SK-MEL-5 (cell line): ENCODE data around the gene TIGD1. TPM values are rescaled to one million over a fixed set of nuclear protein-coding genes. Genes with fewer than 3 reads are reported as not detected.
A peak's percentile ranks its signal among the peaks of the same experiment; 100 is the strongest.
"Not testable (repeated sequence)": the region's sequence is repeated elsewhere in the genome, so short reads cannot be mapped to it uniquely, and the experiment has no call there.

Experiments used
- DNase-seq: peaks from one replicate; pipeline ENCODE4 v3.0.0-alpha.2; 2016; ENCODE audit warnings: low read depth, low spot score
- in situ Hi-C: cut with HindIII; loops from 2 replicates; pipeline ENCODE4 v1.10.0; 2016; ENCODE audit warnings: low sequenced_read_pairs, high pct_unique_total_duplicates, low pct_unique_long_range_greater_than_20kb
- total RNA-seq: library from RNA; depleted of rRNA; stranded (reverse); fragments of >200 nt; shearing (Covaris generic); gene quantifications from 2 replicates; pipeline ENCODE4 v1.2.3, GENCODE V29; 2014

Gene TIGD1
- total RNA-seq, 1 experiment from 2014 or later: 4.7 TPM

- in situ Hi-C loops: no loop called here
- no peak for DNase-seq
These were observed 6.3 kb downstream of the TIGD1 start for GRCh38 chr2:232543928-232544631.

DNA sequence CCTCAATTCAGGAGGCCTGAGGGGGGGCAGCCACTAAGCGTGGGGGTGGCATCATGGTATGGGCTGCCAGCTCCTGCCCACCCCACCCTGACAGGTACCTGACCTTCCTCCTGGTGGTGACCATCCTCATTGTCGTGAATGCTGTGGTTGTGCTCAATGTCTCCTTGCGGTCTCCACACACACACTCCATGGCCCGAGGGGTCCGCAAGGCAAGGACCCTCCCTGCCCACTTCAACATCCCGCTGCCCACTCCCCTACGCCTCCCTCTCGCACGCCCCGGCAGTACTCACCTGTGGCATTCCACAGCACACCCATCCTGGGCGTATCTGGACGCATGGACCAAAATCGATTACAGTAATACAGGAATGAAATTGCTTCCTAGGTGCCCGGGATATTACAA, 6.9 kb downstream of the TIGD1 start:
- DNase-seq: no peak
- in situ Hi-C loops: no loop called here

- in situ Hi-C loops: no loop called here
- DNase-seq: no peak
These were observed 7.5 kb downstream of the TIGD1 start for GRCh38 chr2:232542715-232543467.

- DNase-seq: no peak
- in situ Hi-C loops: no loop called here
These were observed 8.2 kb downstream of the TIGD1 start for GRCh38 chr2:232541961-232542714.

GRCh38 chr2:232541195-232541960, 9.0 kb downstream of the TIGD1 start:
- in situ Hi-C loops: no loop called here
- DNase-seq: no peak

- in situ Hi-C loops: no loop called here
- no peak for DNase-seq
These were observed 9.8 kb downstream of the TIGD1 start for GRCh38 chr2:232540441-232541041.

DNA sequence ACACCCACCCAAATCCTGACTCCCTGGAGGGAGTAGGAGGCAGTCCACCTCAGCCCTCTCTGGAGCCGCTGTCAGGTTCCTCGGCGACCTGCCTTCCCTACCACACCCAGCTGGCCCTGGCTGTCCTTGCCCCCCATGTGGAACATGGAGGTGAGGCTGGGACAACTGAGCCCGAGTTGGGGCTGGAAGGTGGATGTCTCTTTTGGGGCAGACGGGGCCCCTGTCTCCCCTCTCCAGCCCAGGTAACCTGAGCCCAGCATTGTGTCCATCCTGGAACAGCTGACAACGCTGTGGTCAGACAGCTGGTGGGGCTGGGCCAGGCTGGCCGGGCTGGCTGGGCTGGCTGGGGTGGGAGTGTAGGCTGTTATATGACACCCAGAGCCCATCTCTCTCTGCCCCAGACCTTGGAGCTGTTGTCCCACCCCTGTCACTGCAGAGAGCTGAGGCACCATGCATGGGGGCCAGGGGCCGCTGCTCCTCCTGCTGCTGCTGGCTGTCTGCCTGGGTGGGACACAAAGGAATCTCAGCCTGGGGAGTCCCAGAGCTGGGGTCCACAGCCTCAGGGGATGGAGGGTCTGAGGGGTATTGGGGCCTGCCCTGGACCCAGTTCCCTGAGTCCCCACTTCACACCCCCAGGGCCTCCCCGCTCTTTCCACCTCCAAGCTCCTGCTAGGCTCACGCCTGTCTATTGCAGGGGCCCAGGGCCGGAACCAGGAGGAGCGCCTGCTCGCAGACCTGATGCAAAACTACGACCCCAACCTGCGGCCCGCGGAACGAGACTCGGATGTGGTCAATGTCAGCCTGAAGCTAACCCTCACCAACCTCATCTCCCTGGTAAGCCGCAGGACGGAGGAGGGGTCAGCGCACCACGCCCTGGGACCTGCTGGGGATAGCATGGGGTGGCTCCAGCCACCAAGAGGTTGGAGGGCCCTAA, 10.8 kb downstream of the TIGD1 start, which contains the start of gene CHRNG:
TSS of gene CHRNG (plus strand) at position 395 of the 934 bp plus-strand sequence. CDS start at position 451, 56 bp downstream.
- in situ Hi-C loops: no loop called here
- DNase-seq: no peak

GRCh38 chr2:232538671-232539070, 11.7 kb downstream of the TIGD1 start:
- DNase-seq: no peak
- in situ Hi-C loops: no loop called here

GRCh38 chr2:232537499-232537898, 12.9 kb downstream of the TIGD1 start:
- in situ Hi-C loops: no loop called here
- DNase-seq: no peak

GRCh38 chr2:232537079-232537478, 13.3 kb downstream of the TIGD1 start:
- in situ Hi-C loops: no loop called here
- DNase-seq: peak; percentile 51

DNA sequence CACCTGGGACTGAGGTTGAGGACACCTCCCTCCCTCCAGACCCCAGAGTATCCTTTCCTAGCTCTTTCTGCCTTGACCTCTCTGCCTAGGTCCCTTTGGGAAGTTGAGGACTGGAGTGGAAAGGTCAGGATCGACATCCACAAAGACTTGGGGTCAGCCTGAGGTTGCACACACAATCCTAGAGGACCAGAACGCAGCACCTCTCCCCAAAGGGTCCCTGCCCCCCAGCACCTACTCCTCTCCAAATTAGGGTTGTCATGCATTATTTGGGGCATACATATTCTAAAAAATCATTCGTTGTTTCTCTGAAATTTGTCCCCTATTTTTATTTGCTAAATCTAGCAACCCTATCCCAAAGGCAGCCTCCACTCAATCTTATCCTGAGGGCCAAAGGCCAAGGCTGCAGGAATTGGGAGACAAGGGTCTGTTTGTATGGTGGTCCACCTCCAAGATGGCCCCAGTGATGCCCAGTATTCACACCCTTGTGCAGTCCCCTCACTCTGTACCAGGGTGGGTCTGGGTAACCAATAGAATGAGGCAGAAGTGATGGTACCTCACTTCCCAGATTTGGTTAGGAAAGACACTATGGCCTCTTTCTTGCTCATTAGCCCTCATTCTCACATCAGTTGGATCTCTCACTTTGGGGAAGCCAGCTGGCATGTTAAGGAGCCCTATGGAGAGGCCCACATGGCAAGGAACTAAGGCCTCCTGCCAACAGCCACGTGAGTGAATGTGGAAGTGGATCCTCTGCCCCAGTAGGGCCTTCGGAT, 14.4 kb downstream of the TIGD1 start:
- in situ Hi-C loops: no loop called here
- DNase-seq: no peak

- in situ Hi-C loops: no loop called here
- no peak for DNase-seq
These were observed 15.3 kb downstream of the TIGD1 start for GRCh38 chr2:232534940-232535651.

GRCh38 chr2:232533944-232534710, 16.2 kb downstream of the TIGD1 start:
- in situ Hi-C loops: no loop called here
- no peak for DNase-seq

DNA sequence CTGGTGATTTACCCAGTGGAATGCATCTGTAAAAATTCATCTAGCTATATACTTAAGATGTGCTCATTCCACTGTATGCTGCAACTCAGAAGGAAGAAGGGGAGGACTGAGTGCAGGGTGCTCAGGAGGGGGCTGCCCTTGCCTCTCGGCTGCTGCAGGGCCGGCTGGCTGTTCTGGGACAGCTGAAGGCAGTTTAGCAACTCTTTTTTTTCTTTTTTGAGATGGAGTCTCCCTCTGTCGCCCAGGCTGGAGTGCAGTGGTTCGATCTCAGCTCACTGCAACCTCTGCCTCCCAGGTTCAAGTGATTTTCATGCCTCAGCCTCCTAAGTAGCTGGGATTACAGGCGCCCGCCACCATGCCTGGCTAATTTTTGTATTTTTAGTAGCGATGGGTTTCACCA, 17.5 kb downstream of the TIGD1 start:
- DNase-seq, in situ Hi-C loops: not testable (repeated sequence)
